GM19468 (cell line): Measurements from ENCODE around the gene SLC25A24.

Experiments used
- ATAC-seq: cut with Tn5 transposase; IDR thresholded peaks from one replicate; pipeline ENCODE4 v1.9.1; 2021; ENCODE audit warnings: mild to moderate bottlenecking, moderate library complexity, moderate number of reproducible peaks; ENCODE audit not compliant: unreplicated experiment; ENCODE audit errors: extremely low read depth

SLC25A24 gene

GRCh38 chr1:108109295-108109973 lies 90.7 kb downstream of the SLC25A24 start:
- no peak for ATAC-seq

DNA sequence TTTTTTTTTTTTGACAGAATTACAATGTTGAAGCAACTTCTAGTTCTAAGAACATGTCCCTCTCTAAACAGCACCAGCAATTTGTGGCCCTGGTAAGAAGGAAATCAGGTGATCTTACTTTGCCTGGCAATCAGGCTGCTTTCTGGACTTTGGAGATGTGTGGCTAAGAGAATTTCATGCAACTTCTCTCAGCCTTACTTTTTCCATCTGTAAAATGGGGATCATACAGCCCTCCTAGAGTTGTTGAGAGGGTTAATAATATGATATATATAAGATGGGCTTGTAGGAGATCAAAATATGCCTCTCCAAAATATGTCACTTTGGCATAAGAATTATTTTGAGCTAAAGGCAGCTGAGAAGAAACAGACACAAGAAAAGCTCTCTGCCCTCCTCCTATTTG lies 92.0 kb downstream of the SLC25A24 start:
- ATAC-seq: no peak

- ATAC-seq: no peak
Observed at GRCh38 chr1:108107658-108108057, 92.5 kb downstream of the SLC25A24 start.

DNA sequence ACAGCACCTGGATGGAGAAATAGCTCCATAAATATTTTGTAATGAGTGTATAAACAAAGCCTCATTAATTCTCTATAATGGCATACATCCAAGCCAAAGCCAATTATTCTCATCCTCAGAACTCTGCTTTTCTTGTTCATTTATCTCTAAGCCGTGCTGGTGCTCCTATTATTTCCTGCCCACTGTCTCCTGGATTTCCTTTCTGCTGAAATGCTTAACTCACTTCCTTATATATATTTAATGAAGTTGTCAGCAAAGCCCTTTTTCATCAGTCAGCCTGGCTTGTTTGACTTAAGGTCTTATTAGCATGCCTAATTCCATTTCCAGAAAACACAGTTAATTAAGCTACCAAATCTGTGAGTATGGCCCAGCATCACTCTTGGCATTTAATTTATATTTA lies 93.4 kb downstream of the SLC25A24 start:
- ATAC-seq: no peak

DNA sequence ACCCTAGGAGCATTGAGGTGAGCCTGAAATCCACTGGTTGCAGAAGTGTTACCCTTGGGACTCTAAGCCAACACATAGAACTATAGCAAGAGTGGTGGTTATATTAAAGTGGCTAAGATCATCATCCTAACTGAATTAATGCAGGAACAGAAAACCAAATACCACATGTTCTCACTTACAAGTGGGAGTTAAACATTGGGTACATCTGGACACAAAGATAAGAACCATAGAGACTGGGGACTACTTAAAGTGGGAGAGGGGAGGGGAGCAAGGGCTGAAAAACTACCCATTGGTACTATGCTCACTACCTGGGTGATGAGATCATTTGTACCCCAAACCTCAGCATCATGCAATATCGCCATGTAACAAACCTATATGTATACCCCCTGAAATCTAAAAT lies 100.0 kb downstream of the SLC25A24 start:
- ATAC-seq: no peak

DNA sequence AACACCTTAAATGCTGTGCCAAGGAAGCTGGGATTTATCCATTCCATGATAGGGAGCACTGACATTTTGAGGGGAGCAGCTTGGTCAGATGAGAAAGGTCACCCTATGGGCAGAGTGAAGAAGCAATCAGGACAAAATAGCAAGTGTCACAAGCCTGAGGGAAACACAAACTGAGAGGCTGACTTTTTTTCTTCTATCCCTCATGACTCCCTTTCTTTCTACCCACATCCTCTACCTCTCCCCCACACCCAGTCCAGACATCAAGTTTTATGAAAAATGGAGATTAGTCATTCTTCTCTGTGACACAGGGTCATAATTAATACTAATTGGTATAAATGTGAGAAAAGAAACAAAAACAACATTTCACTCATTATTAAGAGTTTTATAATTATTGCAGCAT lies 103.1 kb downstream of the SLC25A24 start:
- no peak for ATAC-seq

- ATAC-seq: no peak
Observed at GRCh38 chr1:108096089-108096488, 104.1 kb downstream of the SLC25A24 start.

DNA sequence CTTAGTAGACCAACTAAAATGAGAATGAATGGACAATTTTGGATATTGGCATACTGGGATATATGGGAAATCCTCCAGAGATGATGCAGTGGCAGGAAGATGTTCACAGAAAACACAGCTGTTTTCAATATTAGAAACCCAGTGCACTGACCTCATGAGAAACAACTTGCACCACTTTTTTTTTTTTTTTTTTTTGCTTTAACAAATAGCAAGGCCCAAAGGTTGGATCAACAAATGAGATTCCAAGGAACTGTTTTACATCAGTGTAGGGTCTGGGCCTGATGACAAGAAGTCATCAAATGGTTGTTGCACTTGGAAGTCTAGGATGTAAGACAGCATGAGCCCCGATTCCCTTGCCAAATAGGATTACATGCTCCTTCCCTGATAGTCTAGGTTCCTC lies 110.7 kb downstream of the SLC25A24 start:
- ATAC-seq: no peak

GRCh38 chr1:108085628-108086027 lies 114.5 kb downstream of the SLC25A24 start:
- ATAC-seq: no peak

DNA sequence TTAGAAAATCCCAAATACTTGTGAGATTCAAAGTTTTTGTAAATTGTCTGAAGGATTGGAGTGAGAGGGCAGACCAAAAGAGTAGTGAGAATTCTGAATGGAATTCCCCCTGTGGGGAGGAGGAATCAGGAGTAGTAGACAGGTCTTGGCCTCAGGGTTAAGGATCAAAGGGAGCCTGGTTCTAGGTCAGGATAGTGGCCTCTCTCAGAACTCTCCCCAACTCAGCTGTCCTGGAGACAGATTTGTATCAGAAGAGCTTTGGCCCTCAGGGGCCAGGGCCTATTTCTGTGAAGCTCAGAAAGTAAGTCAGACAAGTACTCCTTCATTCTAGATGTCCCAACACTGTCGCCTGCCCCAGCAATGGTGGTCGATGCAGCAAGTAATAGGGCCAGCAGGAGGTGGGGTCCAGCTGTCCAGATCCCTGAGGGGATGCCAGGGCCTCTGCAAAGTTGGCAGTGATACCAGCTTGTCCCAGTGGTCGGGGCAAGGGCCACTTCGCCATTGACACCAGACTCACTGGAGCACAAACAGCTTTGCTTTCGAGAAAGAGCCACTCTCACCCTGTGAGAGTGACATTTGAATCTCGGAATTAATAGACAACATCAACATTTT lies 115.2 kb downstream of the SLC25A24 start:
- ATAC-seq: no peak
